Activated CD4-positive, alpha-beta T cell treated with anti-CD3 and anti-CD28 coated beads for 48 hours (primary cell): Measurements from ENCODE around the gene PRMT7.

Experiments used
- DNase-seq: peaks from one replicate; pipeline ENCODE4 v3.0.0-alpha.2; 2020

PRMT7 gene

GRCh38 chr16:68377667-68378393, 67.0 kb downstream of the PRMT7 start:
- no peak for DNase-seq

GRCh38 chr16:68378436-68379415, 67.9 kb downstream of the PRMT7 start:
- no peak for DNase-seq

GRCh38 chr16:68379472-68380347, 68.9 kb downstream of the PRMT7 start:
- no peak for DNase-seq

- DNase-seq, result no peak
These were observed 69.5 kb downstream of the PRMT7 start for GRCh38 chr16:68380348-68380670.

DNA sequence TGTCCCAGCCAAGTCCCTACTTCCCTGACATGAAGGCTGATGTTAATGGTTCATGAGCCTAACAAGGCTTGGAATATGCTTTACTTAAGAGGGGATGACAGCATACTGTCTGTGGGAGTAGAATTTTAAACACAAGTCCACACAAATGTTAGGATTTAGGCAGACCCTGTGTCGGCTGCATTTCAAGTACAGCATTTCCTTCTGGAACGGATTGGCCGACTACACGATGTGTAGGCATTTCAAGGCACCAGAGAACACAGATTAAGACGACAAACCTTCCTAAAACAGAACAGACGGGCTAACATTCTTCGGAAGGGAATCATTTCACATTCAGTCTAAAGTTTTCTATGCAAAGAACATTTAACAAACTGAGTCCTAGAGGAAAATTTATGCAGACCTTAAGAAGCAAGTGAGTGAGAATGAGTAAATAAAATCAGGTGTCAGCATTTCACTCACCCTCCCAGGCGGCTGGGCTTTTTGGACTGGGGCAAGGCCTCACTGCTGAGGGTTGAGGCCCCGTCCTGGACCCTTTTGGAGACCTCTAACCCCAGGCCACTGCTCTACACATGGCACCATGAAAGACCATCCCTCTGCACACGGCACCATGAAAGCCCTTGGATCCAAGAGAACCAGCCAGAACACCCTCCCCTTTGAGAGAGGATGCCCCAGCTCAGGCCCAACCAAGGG, 70.0 kb downstream of the PRMT7 start:
- no peak for DNase-seq

GRCh38 chr16:68381363-68381724, 70.5 kb downstream of the PRMT7 start:
- DNase-seq, result no peak

DNA sequence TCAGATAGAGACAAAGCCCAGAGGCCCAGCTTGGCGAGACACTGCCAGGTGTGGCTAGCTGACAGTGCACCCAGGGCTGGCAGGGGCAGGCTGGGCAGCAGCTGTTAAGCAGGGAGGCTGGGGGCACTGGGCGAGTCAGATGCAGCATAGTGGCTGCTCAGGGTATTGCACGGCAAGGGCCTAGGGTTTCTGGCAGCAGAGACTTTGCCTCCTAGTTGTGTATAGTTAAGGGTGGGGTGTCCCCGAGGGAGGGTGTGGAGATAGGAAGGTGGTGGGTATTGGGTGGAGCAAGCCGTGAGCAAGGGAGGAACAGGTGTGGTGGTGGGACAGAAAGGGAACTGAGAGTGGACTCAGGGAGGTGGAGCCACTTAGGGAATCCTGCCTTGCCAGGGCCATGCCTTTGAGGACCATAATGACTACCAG, 71.5 kb downstream of the PRMT7 start:
- peak; percentile 42 for DNase-seq

- DNase-seq, result no peak
These were observed 73.0 kb downstream of the PRMT7 start for GRCh38 chr16:68383858-68384257.

DNA sequence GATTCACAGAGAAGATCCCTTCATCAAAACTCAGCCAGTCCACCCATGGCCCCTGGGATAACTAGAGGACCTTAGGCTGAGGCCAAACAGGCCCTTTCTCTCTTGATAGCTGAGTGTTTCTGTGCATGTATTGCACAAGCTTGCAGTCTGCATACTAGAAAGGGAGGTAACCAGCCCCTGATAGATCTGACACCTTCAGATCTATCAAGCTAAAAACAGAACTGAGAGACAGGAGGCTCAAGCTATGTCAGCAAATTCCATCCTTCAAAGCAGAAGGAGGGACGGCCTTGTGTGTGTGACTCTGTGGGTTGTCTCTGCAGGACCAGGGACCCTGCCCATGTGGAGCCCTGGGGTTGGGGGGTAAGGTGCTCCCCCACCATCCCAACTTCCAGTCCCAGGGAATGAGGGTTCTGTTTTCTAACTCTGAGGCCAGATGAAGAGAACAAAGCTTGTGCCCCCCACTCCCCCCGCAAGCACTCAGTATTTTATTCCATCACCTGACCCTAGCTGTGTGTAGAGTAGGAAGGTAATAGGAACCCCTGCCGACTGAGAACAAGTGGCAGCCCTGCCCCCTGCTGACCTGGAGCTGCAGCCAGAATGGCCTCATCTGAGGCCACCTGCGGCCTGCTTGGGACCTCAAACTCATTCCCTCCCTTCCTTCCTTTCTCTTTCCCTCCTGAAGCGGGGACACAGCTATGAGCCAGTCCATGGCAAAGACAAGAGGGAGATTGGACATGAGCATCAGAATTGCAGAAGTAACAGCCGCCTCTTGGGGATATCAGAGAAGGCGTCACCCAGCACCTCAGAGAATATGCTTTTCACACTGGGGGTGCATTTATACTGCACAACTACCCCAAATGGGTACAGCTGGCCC, 73.7 kb downstream of the PRMT7 start:
- no peak for DNase-seq

GRCh38 chr16:68385371-68385770, 74.6 kb downstream of the PRMT7 start:
- DNase-seq, result no peak

DNA sequence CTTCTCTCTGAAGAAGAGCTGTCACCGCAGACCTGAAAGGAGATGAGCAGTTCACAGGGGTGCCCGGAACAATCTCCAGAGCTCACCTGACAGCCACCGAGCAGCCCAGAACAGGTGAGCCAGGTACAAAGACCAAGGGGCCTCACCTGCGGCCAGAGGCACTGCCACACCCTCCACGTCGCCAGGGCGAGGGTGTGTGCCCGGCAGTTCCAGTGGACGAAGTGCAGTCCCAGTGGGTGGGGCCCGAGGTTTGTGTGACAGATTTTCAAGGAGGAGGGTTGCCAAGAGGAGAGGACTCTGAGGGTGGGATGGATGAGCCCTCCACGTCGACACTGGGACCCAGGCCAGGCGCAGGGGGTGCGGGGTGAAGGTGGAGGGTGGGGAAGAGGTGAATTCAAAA, 75.8 kb downstream of the PRMT7 start:
- DNase-seq, result no peak

DNA sequence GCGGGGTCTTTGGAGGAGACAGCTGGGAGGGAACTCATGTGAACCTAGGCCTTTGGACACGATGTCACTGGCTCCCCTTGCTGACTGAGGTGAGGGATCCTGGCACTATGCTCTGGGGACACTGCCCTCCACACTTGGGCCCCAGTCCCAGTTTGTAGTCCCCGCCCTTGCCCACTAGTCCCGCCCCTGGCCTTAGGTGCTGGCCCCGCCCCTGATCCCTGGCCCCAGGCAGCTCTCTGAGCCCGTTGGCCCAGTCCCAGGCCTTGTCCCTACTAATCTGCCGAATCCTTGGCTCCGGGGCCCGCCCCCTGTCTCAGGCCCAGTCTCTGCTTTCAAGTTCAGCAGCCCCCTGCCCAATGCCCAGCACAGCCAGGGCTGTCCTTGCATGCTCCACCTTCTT, 76.5 kb downstream of the PRMT7 start:
- no peak for DNase-seq

DNA sequence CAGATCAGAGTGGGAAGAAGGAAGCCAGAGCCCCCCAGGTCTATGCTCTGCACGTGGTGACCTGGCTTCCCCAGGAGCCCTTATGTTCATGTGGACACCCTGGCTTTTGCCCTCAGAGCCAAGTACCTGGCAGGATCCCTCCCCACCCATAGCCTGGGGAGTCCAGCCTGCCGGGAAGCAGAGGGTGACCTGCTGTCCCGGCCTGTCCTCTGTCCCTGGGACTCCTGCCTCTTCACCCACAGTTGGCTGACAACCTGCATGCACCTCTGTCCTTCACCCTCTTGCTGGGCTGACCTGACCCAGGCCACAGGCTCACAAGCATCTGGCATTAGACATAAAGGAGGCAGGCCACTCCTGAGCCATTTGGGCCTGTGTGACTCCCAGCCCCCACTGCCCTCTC, 77.3 kb downstream of the PRMT7 start:
- DNase-seq, result no peak

DNA sequence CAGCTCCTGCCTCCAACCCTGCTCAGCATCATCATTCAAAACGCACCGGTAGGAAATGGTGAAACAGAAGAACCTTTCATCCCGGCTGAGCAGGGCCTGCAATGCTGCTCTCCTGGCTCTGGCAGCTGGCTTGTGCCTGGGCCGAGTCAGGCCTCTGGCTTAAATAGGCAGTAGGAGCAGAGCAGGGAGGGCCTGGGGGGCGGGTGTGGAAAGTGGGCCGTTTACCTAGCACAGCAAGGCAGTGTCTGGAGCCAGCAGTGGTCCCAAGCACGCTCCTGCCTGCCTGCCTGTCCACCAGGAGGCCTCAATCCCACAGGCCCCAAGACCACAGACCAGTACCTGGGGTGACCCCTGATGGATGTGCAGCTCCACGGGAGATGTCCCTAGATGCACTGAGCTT, 78.2 kb downstream of the PRMT7 start:
- DNase-seq, result no peak

- no peak for DNase-seq
These were observed 79.0 kb downstream of the PRMT7 start for GRCh38 chr16:68389750-68390371.

- DNase-seq, result no peak
These were observed 82.5 kb downstream of the PRMT7 start for GRCh38 chr16:68393333-68393732.

GRCh38 chr16:68395167-68395786, 84.5 kb downstream of the PRMT7 start:
- no peak for DNase-seq

- no peak for DNase-seq
These were observed 85.0 kb downstream of the PRMT7 start for GRCh38 chr16:68395815-68396214.

DNA sequence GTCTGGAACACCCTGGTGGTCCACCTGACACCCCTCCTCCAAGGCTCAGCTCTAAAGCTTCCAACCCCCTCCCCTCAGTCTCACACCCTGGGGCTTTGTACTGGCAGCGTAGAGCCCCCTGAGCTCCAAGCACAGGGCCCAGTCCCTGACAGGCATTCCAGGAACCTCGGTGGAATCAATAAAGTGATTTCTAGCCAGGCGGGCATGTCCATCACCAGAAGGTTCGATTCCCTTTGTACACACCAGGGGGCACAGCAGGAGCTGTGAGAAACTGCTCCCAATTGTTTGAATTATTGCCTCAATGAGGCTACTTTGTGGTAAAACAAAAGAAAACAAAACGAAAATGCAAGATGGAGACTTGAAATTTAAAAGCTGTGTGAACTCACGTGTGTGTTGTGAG, 85.7 kb downstream of the PRMT7 start:
- peak; percentile 58 for DNase-seq

GRCh38 chr16:68397710-68398201, 86.9 kb downstream of the PRMT7 start:
- DNase-seq, result no peak
